Testis (tissue), 3 donors: ENCODE results near the gene MRGPRD. TPM values are rescaled to one million over a fixed set of nuclear protein-coding genes. Genes with fewer than 3 reads are reported as not detected.
"Not testable (repeated sequence)": the region's sequence is repeated elsewhere in the genome, so short reads cannot be mapped to it uniquely, and the experiment has no call there.

Experiments used
- DNase-seq: peaks from one replicate; pipeline ENCODE4 v3.0.0-alpha.2; 2019
- H3K27ac ChIP-seq, 2 donors: fragments of 200-600 bp; sonication (generic); one replicate each; pipeline ENCODE4 v1.5.1; 2019
- H3K27me3 ChIP-seq: fragments of 200-600 bp; sonication (generic); one replicate; pipeline ENCODE4 v1.5.1; 2019
- H3K36me3 ChIP-seq: fragments of 200-600 bp; sonication (generic); one replicate; pipeline ENCODE4 v1.5.1; 2017; ENCODE audit warnings: low read depth; ENCODE audit errors: missing control alignments
- H3K4me1 ChIP-seq: fragments of 200-600 bp; sonication (generic); one replicate; pipeline ENCODE4 v1.5.1; 2019
- H3K4me3 ChIP-seq, 2 donors: fragments of 200-600 bp; sonication (generic); one replicate each; pipeline ENCODE4 v1.5.1; 2017 to 2019
- H3K9me3 ChIP-seq: fragments of 200-600 bp; sonication (generic); one replicate; pipeline ENCODE4 v1.5.1; 2017
- CTCF ChIP-seq, 3 experiments: fragments of 450-650 bp in 2 of 3; fragments of 200-600 bp in 1 of 3; sonication (generic) in 1 of 3; IDR thresholded peaks; one replicate each; pipeline ENCODE4 v1.5.1; 2016 to 2019; ENCODE audit warnings: antibody characterized with exemption in 3 of 3, mild to moderate bottlenecking in 2 of 3, moderate library complexity in 1 of 3
- POLR2A ChIP-seq: fragments of 450-650 bp; IDR thresholded peaks from one replicate; pipeline ENCODE4 v1.6.1; 2017; ENCODE audit warnings: antibody characterized with exemption, mild to moderate bottlenecking, moderate library complexity
- WGBS, 2 donors: methylation state at CpG; one replicate each; pipeline ENCODE4 v1.1.5; 2018; 5-methylcytosine and 5-hydroxymethylcytosine counted together
- intact Hi-C: fragments of 100-400 bp; cut with DNase I; formaldehyde crosslinking; loops from one replicate; pipeline ENCODE4 v1.15.1; 2023; ENCODE audit warnings: low total_unique reads
- polyA plus RNA-seq: library from polyadenylated mRNA; stranded (reverse); fragments of 350-450 nt; fragmentation: Illumina TruSeq; extraction: RNeasy Lipid Tissue Mini Kit (QIAGEN cat#74804); gene quantifications from one replicate; pipeline ENCODE4 v1.2.3, GENCODE V29; 2014; ENCODE audit warnings: low read depth, low replicate concordance; ENCODE audit not compliant: insufficient read depth
- total RNA-seq, 2 donors: library from RNA; depleted of rRNA; stranded (reverse); fragments of >200 nt; gene quantifications; one replicate each; pipeline ENCODE4 v1.2.3, GENCODE V29; 2016

MRGPRD gene
- total and polyA plus RNA-seq, 3 donors from 2014 or later = not detected

- intact Hi-C loops = loop anchor here (10.0 kb wide), 1 partner anchor 97 kb away; the partner anchor contains the start of genes IGHMBP2 and MRPL21
- H3K4me1 ChIP-seq = peaks cover 14% of the 10 kb centered on the region
- TF ChIP-seq POLR2A (no peak), CTCF (IDR thresholded peaks at IDR 0.05) (no peak)
Measured at GRCh38 chr11:69001243-69002081, 20.7 kb upstream of the MRGPRD start.

GRCh38 chr11:69000831-69001242 lies 20.1 kb upstream of the MRGPRD start:
- Histone ChIP-seq H3K9me3 (no peaks in the 10 kb centered on the region), H3K36me3 (no peaks in the 10 kb centered on the region), H3K4me3 (no peak overlapping the region), H3K4me1 (peaks cover 14% of the 10 kb centered on the region), H3K27ac (peak overlapping the region; percentile 20 to 70), H3K27me3 (no peaks in the 10 kb centered on the region)
- peak; percentile 53 for DNase-seq
- intact Hi-C loops = loop anchor here (10.0 kb wide), 1 partner anchor 96 kb away; the partner anchor contains the start of genes IGHMBP2 and MRPL21
- TF ChIP-seq CTCF (IDR thresholded peaks at IDR 0.05) (peak; percentile 56 to 73 (median 66)), POLR2A (no peak)
- 41 to 45% methylated on average over 8 of the region's 8 CpGs for WGBS, 2 donors

More at GRCh38 chr11:69001243-69002081, 20.7 kb upstream of the MRGPRD start:
- DNase-seq = peak; percentile 15
- Histone ChIP-seq H3K36me3 (no peaks in the 10 kb centered on the region), H3K27me3 (no peaks in the 10 kb centered on the region), H3K27ac (peak overlapping the region; percentile 20 to 70), H3K4me3 (no peak overlapping the region), H3K9me3 (no peaks in the 10 kb centered on the region)
- WGBS, 2 donors = 74 to 75% methylated on average over 15 to 23 of the region's 23 CpGs

- Histone ChIP-seq H3K27me3 (no peaks in the 10 kb centered on the region), H3K9me3 (no peaks in the 10 kb centered on the region), H3K4me1 (peaks cover 14% of the 10 kb centered on the region), H3K4me3 (no peak overlapping the region), H3K36me3 (no peaks in the 10 kb centered on the region), H3K27ac (peak overlapping the region in 1 of 2 donors; percentile 70)
- TF ChIP-seq CTCF (IDR thresholded peaks at IDR 0.05) (no peak), POLR2A (no peak)
- DNase-seq = no peak
- intact Hi-C loops = loop anchor here (10.0 kb wide), 1 partner anchor 96 kb away; the partner anchor contains the start of genes IGHMBP2 and MRPL21
- WGBS, 2 donors = 73 to 78% methylated on average over 5 of the region's 5 CpGs
Measured at GRCh38 chr11:69000391-69000790, 19.6 kb upstream of the MRGPRD start.

GRCh38 chr11:68999748-69000355 lies 19.1 kb upstream of the MRGPRD start:
- WGBS, 2 donors = 89 to 92% methylated on average over 8 to 12 of the region's 12 CpGs

GRCh38 chr11:68999093-68999747 lies 18.4 kb upstream of the MRGPRD start:
- Histone ChIP-seq H3K27me3 (no peaks in the 10 kb centered on the region), H3K27ac (peak overlapping the region in 1 of 2 donors; percentile 19), H3K4me1 (peaks cover 14% of the 10 kb centered on the region), H3K4me3 (no peak overlapping the region), H3K36me3 (no peaks in the 10 kb centered on the region), H3K9me3 (no peaks in the 10 kb centered on the region)
- DNase-seq = peak; percentile 10
- intact Hi-C loops = no loop called here
- 90 to 96% methylated on average over 6 to 8 of the region's 8 CpGs for WGBS, 2 donors
- TF ChIP-seq CTCF (IDR thresholded peaks at IDR 0.05) (no peak), POLR2A (no peak)

More at GRCh38 chr11:68999748-69000355, 19.1 kb upstream of the MRGPRD start:
- H3K27ac ChIP-seq = peak overlapping the region in 1 of 2 donors; percentile 70
- not testable (repeated sequence) for H3K36me3 ChIP-seq, H3K4me3 ChIP-seq, DNase-seq, H3K27me3 ChIP-seq, H3K9me3 ChIP-seq
- H3K4me1 ChIP-seq = peaks cover 14% of the 10 kb centered on the region
- intact Hi-C loops = loop anchor here (10.0 kb wide), 1 partner anchor 95 kb away; the partner anchor contains the start of genes IGHMBP2 and MRPL21
